T-helper 22 cell (primary cell): ENCODE results near the gene MPZ.
"Not testable (repeated sequence)": the region's sequence is repeated elsewhere in the genome, so short reads cannot be mapped to it uniquely, and the experiment has no call there.

Source experiments
- DNase-seq: peaks from one replicate; pipeline ENCODE4 v3.0.0-alpha.2; 2020; ENCODE audit warnings: low read depth

The MPZ gene

GRCh38 chr1:161309868-161310267 is at the start of gene MPZ:
Gene MPZ (minus strand): TSS chr1:161309968. CDS start chr1:161309905, 63 bp downstream.
- DNase-seq = no peak

GRCh38 chr1:161359291-161359690 is 49.5 kb upstream of the MPZ start:
- DNase-seq = no peak

DNA sequence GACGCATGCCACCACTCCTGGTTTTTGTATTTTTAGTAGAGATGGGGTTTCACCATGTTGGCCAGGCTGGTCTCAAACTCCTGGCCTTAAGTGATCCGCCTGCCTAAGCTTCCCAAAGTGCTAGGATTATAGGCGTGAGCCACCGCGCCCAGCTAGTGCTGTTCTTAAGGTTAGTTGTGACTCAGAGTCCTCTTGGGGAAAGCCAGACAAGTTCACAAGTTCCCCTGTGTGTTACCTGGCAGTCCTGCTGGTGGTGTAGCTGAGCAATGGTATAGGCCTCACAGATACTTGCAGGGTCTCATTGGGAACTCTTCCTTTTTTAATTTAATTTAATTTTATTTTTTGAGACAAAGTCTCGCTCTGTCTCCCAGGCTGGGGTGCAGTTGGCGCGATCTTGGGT is 47.3 kb upstream of the MPZ start:
- DNase-seq = no peak

DNA sequence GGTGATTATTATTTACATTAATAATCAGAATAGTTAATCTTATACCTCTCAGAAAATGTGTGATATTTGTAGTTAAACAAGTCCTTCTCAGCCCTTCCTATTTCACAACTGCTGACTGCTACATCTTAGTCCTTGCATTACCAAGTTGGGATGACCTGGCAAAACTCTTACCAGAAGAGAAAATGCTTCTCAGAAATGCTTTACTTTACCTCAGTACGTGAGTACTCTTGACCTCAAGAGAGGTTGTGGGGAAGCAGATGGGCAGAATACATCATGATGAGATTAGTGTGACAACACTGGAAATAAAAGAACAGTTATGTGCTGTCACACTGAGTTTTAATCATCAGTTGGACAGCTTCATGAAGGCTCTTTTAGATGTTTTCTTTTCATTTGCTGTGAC is 41.7 kb upstream of the MPZ start:
- DNase-seq = no peak

- no peak for DNase-seq
Measured at GRCh38 chr1:161350671-161351070, 40.9 kb upstream of the MPZ start.

DNA sequence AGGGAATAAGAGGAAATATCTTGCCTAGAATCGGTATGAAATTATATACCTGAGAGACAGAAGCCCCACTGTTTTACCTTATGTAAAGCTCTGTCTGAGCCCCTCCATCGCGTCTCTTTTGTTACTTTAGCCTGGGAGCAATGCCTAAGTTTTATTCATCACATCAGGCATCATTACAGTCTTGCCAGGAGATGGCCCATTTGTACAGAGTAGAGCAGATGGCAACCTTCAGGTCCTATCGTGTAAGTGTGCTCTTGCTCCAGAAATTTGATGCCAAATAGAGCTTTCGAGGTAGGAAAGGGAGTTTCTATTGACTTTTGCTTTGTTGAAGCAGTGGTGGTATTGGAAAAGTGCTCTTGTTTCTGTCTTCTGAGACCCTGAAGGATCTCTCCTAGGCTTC is 33.1 kb upstream of the MPZ start:
- no peak for DNase-seq

DNA sequence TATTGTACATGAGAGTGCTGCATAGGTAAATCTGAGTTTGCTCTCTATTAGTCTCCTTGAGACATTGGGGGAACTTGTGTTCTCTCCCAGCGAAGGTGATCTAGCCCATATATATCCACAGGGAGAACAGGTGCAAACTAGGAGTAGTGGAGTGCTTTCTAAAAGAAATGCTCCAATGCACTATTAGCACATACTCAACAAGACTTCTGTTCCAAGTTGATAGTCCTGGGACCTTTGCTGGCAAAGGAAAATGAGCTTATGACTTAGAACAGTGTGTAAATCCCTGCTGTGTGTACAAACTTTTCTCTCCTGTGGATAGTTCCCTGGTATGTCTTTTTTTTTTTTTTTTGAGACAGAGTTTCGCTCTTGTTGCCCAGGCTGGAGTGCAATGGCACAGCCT is 32.4 kb upstream of the MPZ start:
- DNase-seq = no peak

DNA sequence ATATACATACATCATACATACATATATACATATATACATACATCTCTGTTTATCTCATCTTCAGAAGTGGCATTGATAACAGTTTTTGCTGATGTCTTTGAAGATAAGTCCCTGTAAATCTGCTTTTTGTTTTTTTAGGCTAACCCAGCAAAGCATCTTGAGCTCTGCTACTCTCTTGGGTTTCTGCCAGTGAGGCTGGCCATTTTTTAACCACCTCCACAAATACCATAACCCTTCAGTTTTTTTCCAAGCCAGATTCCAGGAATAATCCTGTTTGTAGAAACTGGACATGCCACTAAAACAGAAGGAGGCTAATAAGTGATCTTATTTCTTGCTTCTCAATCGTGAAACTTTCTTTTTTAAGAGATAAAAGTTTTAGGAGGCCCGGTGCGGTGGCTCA is 26.0 kb upstream of the MPZ start:
- DNase-seq = no peak

DNA sequence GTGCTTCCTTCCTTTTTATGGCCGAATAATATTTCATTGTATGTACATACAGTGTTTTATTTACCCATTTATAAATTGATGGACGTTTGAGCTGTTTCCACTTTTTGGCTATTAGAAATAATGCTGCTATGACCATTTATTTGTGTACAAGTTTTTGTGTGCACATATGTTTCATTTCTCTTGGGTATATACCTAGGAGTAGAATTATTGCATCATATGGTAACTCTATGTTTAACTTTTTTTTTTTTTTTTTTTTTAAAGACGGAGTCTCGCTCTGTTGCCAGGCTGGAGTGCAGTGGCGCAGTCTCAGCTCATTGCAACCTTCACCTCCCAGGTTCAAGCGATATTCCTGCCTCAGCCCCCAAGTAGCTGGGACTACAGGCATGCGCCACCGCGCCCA is 23.4 kb upstream of the MPZ start:
- no peak for DNase-seq

- DNase-seq = no peak
Measured at GRCh38 chr1:161330346-161330745, 20.6 kb upstream of the MPZ start.

GRCh38 chr1:161324020-161324419 is 14.3 kb upstream of the MPZ start:
- no peak for DNase-seq

DNA sequence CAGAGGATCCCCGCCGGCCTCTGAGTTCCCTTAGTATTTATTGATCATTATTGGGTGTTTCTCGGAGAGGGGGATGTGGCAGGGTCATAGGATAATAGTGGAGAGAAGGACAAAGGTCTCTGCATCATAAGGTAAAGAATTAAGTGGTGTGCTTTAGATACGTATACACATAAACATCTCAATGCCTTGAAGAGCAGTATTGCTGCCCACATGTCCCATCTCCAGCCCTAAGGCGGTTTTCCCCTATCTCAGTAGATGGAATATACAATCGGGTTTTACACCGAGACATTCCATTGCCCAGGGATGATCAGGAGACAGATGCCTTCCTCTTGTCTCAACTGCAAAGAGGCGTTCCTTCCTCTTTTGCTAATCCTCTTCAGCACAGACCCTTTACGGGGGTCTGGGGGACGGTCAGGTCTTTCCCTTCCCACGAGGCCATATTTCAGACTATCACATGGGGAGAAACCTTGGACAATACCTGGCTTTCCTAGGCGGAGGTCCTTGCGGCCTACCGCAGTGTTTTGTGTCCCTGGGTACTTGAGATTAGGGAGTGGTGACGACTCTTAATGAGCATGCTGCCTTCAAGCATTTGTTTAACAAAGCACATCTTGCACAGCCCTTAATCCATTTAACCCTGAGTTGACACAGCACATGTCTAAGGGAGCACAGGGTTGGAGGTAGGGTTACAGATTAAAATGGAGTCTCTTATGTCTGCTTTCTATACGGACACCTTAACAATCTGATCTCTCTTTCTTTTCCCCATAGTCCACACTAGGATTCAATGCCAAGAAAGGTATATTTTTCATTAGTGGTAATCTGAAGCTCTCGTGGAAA is 6.3 kb upstream of the MPZ start:
- not testable (repeated sequence) for DNase-seq

DNA sequence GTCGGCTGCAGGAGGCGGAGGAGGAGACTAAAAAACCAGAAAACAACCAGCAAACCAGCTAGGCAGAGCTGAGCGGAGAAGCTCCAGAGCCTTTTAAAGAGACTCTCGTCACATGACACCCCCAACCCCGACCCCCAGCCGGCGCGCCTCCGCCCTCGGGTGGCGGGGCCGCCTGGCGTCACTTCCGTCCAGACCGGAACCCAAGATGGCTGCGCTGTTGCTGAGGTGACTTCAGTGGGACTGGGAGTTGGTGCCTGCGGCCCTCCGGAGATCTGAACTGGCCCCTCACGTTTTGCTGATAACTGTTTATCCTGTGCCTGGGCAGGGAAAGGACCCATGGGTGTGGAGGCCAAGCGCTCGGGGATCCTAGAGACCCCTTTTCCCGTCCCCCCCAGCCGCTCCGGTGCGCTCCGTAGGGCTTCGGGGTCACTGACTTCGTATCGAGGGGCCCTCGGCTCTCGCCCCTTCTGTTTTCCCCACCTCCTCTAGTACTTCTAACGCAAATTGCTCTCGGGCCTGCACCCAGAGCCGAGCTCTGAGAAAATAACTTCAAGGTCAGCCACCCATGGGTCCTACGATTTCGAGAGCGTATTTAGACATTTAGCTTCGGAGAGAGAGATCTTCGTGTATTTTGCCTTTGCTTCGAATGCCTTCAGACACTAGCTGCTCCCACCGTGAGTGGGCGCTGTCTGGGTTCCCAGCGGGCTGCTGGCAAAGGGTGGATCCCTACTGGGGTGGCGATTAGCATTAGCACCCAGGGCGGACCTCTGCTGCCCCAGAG is 4.6 kb upstream of the MPZ start, which contains the start of gene SDHC:
Gene SDHC (plus strand): TSS at position 181 of the 781 bp plus-strand sequence. CDS start 25 bp downstream, at position 206.
- peak; percentile 87 for DNase-seq

DNA sequence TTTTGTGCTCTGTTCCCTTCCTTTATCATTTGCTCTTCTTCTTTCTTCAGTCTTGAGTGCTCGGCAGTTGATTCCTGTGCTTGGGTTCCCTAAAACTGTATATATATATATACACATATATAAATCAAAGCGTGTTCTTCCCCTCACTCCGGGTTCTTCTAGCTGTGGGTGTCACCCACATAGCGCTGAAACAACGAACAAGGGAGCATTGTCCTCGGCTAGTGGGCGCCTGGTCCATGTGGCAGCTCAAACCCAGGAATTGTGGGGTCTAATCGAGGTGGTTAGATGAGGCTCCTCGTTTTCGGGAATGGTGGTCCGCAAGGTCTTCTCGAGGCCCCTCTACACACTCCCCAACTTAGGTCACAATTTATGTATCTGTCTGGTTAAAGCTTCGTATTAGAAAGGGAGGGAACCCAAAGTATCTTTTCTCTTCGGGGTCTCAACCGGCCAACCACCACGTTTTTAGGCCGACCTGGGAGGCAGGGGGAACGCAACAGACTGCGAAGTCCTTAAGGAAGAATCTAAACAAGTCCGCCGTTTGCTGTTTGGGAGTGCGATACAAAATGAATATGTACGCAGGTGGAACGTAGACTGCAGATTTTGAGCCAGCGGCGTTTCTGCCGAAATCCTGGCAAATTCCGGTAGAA is 3.9 kb upstream of the MPZ start:
- DNase-seq = no peak

GRCh38 chr1:161311595-161312181 is 1.9 kb upstream of the MPZ start:
- DNase-seq = no peak

GRCh38 chr1:161307892-161308638 is 1.7 kb downstream of the MPZ start:
- DNase-seq = no peak

GRCh38 chr1:161307230-161307768 is 2.5 kb downstream of the MPZ start:
- DNase-seq = no peak

DNA sequence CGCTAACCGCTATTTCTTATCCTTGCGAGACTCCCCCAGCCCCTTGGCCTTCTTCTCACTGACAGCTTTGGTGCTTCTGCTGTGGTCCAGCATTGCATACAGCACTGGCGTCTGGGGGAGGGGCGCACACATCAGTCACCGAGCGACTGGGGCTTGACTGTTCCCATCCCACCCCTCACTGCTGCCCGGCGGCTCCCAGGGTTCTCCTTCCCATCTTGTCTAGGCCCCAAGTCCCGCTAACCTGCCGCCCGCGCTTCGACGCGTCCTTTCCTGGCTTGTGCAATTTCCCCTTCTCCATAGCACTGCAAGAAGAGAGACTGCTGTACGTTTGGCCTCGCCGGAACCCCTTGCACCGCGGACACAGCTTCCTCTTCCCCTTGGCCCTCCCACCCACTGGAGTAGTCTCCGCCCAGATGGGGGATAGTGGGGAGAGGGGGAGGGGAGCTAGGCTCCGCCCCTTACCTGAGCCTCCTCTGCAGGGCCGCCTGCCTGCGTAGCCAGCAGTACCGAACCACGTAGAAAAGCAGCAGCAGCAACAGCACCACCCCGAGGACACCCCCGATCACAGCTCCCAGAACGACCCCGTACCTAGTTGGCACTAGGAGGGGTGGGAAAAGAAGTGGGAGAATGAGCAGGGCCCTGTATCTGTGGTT is 3.8 kb downstream of the MPZ start:
- peak; percentile 78 for DNase-seq

DNA sequence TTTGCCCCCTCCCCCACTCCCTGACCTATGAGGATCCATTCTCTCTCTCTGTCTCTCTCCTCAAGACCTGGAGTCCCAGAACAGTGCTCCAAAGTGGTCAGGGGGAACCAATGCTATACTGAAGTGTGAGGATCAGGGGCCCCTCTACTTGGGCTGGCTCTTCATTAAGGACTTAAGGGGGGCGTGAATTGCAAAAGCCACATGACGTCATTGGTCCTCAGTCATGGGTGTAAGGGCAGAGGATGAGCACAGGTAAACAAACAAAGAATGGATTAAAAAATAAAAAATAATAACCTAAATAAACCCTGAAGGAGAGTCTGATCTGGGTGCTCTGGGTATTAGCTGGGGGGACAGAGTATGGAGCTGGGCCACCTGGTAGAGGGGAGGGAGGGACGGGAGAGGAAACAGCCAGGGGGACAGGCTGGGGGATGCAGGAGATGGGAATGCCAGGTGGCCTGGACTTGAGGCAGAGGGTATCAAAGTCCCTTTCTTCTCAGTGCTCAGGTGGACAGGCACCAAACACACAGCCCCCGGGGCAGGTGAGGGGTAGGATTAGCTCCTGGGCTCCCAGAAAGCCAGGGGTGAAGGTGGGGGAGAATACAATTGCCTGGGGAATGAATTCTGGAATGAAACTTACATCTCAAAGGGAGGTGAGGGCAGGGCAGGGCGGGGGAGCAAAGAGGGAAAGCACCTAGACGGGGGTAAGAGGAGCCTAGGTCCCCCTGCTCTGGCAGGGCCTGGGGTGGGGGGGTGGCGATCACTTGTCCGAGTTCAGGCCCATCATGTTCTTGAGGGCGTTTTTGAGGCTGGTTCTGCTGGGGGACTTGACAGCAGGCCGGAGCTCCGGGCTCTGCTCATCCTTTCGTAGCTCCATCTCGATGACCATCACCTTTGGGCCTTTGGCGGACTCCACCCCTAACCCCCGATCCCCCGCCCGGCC is 4.6 kb downstream of the MPZ start:
- DNase-seq = no peak

DNA sequence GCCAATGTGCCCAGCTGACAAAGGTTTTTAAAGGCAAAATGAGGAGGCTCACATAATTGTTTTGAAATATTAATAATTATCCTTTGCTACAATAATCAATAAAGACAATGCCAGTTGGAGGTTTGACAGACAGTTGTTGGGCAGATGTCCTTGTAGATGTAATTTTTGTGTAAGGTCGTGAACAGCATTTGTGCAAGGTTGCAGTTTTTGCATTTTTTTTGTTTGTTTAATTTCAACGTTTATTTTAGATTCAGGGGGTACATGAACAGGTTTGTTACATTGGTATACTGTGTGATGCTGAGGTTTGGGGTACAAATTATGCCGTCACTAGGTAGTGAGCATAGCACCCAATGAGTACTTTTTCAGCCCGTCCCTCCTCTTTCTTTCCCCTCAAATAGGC is 9.3 kb downstream of the MPZ start:
- DNase-seq = no peak
